Measurements from ENCODE around the gene HTRA3. TPM values are rescaled to one million over a fixed set of nuclear protein-coding genes. Genes with fewer than 3 reads are reported as not detected.
A peak's percentile ranks its signal among the peaks of the same experiment; 100 is the strongest.

The HTRA3 gene
- total RNA-seq: 10 to 100 TPM in 1 of 2 donors, 1 to 10 TPM in 1; 6.0 to 18.9 TPM

DNA sequence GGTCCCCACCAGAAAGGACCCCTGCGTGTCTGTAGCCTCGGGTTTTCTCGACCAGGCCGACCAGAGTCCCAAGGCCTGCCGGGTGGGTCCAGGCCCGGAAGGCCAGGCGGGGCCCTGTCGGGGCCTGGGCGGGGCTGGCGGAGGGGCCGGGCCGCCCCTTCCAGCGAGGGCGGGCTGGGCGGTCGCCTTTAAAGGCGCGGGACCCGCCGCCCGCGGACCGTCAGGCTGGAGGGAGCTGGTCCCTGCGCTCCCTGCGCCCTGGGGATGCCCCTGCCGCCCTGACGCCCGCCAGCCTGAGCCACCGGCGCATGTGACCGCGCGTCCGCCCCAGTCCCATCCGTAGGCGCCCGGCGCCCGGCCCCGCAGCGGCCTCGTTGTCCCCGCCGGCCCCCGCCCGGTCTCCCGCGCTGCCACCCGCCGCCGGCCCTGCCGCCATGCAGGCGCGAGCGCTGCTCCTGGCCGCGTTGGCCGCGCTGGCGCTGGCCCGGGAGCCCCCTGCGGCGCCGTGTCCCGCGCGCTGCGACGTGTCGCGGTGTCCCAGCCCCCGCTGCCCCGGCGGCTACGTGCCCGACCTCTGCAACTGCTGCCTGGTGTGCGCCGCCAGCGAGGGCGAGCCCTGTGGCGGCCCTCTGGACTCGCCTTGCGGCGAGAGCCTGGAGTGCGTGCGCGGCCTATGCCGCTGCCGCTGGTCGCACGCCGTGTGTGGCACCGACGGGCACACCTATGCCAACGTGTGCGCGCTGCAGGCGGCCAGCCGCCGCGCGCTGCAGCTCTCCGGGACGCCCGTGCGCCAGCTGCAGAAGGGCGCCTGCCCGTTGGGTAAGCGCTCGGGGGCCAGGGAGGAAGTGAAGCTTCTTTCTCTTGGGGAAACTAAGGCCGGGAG, at the start of gene HTRA3:
Gene HTRA3, plus strand, starts transcription at position 220 of the 883 bp plus-strand sequence. Its CDS starts 215 bp downstream, at position 435.
- Histone ChIP-seq H3K27ac (peak within 1 kb of the TSS in 1 of 2 donors; percentile 15), H3K36me3 (no peaks in the 10 kb centered on the region), H3K4me3 (peak within 1 kb of the TSS; percentile 32 to 33), H3K9me3 (no peaks in the 10 kb centered on the region), H3K27me3 (replicated peaks; ENCODE audit: insufficient read depth) (no peaks in the 10 kb centered on the region), H3K4me1 (replicated peaks) (peaks cover 5% of the 10 kb centered on the region)
- no peak for DNase-seq (ENCODE audit: low spot score)
- 4% methylated on average over 108 of the region's 111 CpGs for WGBS
- intact Hi-C loops (cut with DNase I): loop anchor here (2.0 to 5.0 kb wide), 2 partner anchors 38 to 133 kb away; no protein-coding TSS in a partner anchor
- TF ChIP-seq POLR2A (IDR thresholded peaks at IDR 0.05) (no peak), POLR2AphosphoS5 (IDR thresholded peaks at IDR 0.05) (no peak)
- TF ChIP-seq, protein P1, sequence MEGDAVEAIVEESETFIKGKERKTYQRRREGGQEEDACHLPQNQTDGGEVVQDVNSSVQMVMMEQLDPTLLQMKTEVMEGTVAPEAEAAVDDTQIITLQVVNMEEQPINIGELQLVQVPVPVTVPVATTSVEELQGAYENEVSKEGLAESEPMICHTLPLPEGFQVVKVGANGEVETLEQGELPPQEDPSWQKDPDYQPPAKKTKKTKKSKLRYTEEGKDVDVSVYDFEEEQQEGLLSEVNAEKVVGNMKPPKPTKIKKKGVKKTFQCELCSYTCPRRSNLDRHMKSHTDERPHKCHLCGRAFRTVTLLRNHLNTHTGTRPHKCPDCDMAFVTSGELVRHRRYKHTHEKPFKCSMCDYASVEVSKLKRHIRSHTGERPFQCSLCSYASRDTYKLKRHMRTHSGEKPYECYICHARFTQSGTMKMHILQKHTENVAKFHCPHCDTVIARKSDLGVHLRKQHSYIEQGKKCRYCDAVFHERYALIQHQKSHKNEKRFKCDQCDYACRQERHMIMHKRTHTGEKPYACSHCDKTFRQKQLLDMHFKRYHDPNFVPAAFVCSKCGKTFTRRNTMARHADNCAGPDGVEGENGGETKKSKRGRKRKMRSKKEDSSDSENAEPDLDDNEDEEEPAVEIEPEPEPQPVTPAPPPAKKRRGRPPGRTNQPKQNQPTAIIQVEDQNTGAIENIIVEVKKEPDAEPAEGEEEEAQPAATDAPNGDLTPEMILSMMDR (IDR thresholded peaks at IDR 0.05): peak in 1 of 4 experiments; percentile 11

DNA sequence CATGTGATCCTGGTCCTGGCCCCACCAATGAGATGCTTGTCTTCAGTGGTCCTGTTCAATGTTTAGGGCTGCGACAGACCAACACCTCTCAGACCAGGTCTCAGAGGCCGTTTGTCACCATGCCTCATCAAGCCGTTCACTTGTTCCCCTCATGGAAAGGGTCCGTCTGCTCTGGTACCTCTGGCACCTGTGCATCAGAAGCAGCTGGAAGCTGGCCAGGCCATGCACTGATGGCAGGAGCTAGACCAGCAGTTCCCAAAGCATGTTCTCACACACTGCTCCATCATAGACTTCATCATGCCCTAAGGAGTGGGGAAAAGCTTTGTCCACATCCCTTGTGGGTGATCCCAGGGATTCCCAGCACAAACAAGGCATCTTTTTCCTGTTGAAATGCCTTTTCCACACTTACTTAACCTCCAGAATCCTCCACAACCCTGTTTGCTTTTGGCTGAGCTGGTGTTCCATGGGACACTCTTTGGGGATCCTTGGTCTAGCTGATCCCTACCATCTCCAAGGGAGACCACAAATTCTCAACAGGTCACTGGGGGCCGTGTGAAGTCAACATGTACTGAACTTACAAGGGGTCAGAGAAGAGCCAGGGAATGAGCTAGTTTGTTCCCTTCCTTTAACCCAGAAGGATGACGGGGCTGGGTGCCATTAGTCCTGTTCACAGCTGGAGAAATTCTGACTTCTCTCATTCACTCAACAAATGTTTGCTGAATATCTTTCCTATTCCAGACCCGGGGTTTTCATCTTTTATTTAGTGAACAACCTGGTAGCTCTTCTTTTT, 48.7 kb upstream of the HTRA3 start:
- TF ChIP-seq POLR2A (IDR thresholded peaks at IDR 0.05): no peak
- TF ChIP-seq POLR2AphosphoS5 (IDR thresholded peaks at IDR 0.05): no peak
- TF ChIP-seq, protein P1 (IDR thresholded peaks at IDR 0.05): no peak
- no peaks in the 10 kb centered on the region for H3K27me3 ChIP-seq (replicated peaks; ENCODE audit: insufficient read depth)
- intact Hi-C loops (cut with DNase I): no loop called here
- no peaks in the 10 kb centered on the region for H3K9me3 ChIP-seq
- H3K4me3 ChIP-seq: no peak overlapping the region
- no peak for DNase-seq (ENCODE audit: low spot score)
- no peaks in the 10 kb centered on the region for H3K4me1 ChIP-seq (replicated peaks)
- H3K27ac ChIP-seq: peak overlapping the region; percentile 30 to 43
- H3K36me3 ChIP-seq: no peaks in the 10 kb centered on the region
- WGBS: 84% methylated on average over 7 of the region's 7 CpGs

DNA sequence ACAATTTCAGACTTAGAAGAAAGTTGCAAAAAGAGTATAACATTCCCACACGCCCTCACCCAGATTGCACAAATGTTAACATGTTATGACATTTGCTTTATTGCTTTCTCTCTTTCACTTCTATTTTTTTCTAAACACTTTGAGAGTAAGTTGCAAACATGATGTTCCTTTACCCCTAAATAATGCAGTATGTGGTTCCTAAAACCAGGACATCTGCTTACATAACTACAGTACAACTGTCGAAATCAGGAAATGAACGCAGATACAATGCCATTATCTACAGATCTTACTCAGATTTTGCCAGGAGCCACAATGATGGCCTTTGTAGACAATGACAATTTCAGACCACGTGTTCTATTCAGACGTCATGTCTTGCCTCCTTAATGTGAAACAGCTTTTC, 48.1 kb upstream of the HTRA3 start:
- H3K4me3 ChIP-seq: no peak overlapping the region
- WGBS: 22% methylated on average over 5 of the region's 5 CpGs
- TF ChIP-seq POLR2AphosphoS5 (IDR thresholded peaks at IDR 0.05) (peak; percentile 55), POLR2A (IDR thresholded peaks at IDR 0.05) (no peak)
- TF ChIP-seq, protein P1 (IDR thresholded peaks at IDR 0.05): no peak
- H3K27ac ChIP-seq: peak overlapping the region; percentile 30 to 44
- no peaks in the 10 kb centered on the region for H3K36me3 ChIP-seq
- H3K9me3 ChIP-seq: no peaks in the 10 kb centered on the region
- H3K27me3 ChIP-seq (replicated peaks; ENCODE audit: insufficient read depth): no peaks in the 10 kb centered on the region
- DNase-seq (ENCODE audit: low spot score): no peak
- intact Hi-C loops (cut with DNase I): no loop called here
- H3K4me1 ChIP-seq (replicated peaks): peaks cover 3% of the 10 kb centered on the region

DNA sequence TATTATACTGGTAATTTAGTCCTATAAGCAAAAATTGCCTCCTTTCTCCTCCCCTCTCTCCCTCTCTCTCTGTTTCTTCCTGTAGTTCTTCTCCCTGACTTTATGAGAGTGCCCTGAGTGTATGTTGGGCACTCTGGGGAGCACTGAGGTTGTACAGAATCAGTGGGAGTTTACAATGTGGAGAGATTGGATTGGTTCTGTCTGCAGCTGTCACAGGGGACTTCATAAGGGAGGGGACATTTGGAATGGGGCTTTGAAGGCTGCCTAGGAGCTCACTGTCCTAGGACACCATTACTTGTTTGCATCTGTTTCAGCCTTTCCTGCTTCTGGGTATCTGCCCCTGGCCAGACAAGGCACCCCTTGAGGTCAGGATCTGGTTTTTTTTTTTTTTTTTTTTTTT, 47.6 kb upstream of the HTRA3 start:
- intact Hi-C loops (cut with DNase I): no loop called here
- H3K27ac ChIP-seq: peak overlapping the region; percentile 31 to 44

More for the DNA sequence above, 47.6 kb upstream of the HTRA3 start:
- Histone ChIP-seq H3K27me3 (replicated peaks; ENCODE audit: insufficient read depth) (no peaks in the 10 kb centered on the region), H3K4me3 (no peak overlapping the region), H3K36me3 (no peaks in the 10 kb centered on the region), H3K9me3 (no peaks in the 10 kb centered on the region), H3K4me1 (replicated peaks) (peaks cover 3% of the 10 kb centered on the region)
- no peak for DNase-seq (ENCODE audit: low spot score)
- TF ChIP-seq POLR2AphosphoS5 (IDR thresholded peaks at IDR 0.05): no peak
- TF ChIP-seq, protein P1 (IDR thresholded peaks at IDR 0.05): no peak
- TF ChIP-seq POLR2A (IDR thresholded peaks at IDR 0.05): no peak
